HG02588 (cell line): ENCODE results near the gene ST14.

Experiments
- ATAC-seq: cut with Tn5 transposase; IDR thresholded peaks from one replicate; pipeline ENCODE4 v1.9.1; 2021; ENCODE audit warnings: mild to moderate bottlenecking, moderate library complexity; ENCODE audit not compliant: unreplicated experiment

The ST14 gene

DNA sequence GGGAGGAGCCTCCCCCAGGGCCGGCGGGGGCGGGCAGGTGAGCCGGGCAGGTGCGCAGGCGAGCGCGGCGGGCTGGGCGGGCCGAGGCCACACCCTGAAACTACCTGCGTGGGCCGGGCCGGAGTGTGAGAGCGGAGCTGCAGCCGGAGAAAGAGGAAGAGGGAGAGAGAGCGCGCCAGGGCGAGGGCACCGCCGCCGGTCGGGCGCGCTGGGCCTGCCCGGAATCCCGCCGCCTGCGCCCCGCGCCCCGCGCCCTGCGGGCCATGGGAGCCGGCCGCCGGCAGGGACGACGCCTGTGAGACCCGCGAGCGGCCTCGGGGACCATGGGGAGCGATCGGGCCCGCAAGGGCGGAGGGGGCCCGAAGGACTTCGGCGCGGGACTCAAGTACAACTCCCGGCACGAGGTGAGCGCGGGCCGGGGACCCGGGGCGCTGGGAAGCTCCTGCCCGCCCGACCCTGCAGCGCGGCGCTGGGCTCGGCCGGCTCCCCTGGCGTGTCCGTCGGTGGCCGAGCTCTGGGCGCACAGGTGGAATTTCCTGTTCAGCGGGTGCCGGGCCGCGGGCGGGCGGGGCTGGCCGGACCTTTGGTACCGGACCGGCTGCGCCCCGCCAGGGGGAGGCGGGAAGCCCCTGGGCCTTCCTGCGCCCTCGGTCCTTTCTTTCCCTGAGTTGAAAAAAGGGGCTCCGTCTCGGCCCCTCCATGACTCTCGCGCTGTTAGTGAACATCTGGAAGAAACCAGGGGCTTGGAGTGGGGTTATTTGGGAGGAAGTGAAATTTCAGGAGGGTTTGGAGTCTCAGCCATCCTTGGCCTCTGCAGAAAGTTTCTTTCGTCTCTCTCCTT lies at the start of gene ST14:
ST14 (plus strand) TSS at position 126 of the 841 bp plus-strand sequence; CDS start at position 324, 198 bp downstream.
- ATAC-seq = no peak

DNA sequence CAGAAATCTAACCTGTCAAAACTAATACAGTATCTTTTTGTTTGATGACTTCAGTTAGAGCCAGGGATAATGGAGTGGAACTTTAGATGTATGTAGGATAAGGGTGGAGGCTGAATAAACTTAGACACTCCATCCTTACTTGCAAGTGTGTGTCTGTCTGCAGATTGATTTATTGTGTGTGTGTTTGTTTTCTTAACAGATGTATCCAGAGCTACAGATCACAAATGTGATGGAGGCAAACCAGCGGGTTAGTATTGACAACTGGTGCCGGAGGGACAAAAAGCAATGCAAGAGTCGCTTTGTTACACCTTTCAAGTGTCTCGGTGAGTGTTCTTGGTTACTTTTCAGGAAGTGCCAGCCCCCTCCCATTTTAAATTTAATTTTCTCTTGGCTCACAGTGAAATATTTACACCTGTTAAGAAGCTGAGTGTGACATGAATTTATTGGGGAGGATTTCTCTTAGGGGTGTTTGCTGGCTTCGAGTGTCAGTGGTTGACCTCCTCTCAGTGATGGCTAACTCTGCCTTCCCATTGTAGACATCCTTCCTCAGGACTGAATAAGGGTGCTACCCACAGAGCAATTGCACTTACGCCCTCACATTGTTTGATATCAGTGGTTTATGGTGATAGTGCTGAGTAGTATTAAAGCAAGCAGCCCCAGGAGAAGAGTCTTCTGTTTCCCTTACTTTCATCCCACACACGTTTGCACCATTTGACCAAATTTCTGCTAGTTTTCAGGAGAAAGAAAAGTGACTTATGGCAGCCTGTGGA lies 49.1 kb upstream of the ST14 start:
- no peak for ATAC-seq

DNA sequence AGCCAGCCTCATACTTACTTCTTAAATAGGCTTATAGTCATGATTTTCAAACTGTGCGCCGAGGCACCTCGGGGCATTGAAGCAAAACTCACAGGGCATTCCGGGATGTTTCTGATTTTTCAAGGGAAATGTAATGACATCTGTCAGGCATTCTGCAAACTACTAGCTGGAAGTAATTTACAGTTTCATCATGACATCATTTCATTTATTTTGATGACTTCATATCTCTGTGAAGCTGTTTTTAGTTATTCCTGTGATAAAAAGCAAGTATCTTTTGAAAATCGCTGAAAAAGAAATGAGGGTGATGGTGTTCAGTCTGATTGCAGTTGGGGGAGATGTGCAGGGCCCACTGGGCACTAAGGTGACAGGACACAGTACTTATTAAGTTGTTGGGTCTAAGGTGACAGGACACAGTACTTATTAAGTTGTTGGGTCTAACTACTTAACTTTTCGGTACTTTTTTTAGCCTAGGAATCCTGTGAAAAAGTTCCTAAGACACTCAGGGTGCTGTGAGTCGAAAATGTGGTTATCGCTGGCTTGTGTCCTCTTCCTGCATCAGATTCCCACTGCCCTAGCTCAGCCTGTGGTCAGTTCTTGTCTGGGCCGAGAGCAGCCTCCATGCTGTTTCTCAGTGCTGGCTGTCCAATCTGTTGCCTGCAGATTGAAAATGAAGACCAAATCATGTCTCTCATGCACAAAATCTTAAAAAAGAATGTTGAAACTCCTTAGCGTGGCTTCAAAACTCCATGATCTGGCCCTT lies 47.3 kb upstream of the ST14 start:
- ATAC-seq = no peak

DNA sequence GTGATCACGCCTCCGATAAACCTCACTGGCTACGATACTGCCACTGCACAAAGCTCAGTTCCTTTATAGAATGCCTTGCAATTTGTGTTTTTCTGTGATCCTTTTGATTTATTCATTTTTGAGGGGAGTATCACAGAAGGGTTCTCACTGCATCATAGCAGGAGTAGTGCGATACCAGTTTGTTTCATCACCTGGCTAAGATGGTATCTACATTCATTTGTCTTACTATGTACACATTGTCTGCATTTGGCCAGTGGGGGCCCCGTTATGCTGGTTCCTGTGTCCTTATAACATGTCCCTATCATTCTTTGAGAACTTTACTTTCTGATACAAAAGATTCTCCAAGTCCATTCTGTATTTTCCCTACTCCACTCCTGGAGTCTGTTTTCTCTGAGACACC lies 45.3 kb upstream of the ST14 start:
- no peak for ATAC-seq

DNA sequence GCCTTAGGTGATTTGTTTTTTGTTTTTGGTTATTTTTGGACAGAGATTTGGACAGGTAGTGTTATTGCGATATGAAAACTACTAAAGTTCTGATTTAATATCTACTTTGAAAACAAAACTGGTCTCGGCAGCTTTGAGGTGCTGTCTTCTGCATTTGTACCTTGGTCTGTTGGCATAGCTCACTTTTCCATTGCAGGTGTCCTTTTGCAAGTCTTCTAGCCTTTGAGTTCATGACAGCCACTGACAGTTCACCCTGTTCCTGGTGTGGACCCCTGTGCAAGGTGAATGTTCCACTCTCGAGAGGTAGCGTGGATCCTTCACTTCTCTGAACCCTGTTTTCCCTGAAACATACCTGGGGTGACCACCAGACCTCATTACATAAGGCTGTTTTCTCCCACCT lies 44.9 kb upstream of the ST14 start:
- ATAC-seq = no peak

DNA sequence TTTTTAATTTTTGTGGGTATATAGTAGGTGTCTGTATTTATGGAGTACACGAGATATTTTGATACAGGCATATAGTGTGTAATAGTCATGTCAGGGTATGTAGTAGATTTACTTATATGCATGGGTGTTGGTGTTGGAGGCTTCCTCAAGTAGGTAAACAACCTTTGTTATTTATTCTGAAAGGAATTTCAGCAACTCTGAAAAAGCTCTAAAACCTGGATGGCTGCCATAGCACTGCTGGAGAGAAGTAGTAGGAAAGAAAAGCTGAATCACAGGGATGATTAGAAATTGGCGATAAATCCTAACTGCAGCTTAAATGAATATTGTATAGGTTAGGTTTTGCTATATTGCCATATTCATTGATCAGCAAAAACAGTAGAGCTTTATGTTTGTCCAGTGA lies 44.4 kb upstream of the ST14 start:
- ATAC-seq = no peak

DNA sequence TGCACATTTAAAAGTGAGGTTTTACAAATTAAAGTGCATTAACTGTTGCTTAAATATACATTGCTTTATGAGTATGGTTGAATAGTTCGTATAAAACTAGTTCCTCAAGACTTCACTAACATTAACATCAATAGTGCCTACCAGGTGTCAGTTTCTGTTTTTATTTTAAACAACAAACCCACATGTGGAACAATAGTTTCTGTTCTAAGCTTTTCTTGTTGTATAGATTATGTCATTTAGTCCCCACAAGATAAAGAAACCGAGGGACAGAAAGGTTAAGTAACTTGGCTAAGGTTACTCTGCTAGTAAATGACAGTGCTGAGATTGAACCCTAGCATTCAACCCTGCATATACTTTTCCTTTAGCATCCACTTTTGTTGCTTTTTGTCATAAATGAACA lies 41.4 kb upstream of the ST14 start:
- peak; percentile 92 for ATAC-seq

DNA sequence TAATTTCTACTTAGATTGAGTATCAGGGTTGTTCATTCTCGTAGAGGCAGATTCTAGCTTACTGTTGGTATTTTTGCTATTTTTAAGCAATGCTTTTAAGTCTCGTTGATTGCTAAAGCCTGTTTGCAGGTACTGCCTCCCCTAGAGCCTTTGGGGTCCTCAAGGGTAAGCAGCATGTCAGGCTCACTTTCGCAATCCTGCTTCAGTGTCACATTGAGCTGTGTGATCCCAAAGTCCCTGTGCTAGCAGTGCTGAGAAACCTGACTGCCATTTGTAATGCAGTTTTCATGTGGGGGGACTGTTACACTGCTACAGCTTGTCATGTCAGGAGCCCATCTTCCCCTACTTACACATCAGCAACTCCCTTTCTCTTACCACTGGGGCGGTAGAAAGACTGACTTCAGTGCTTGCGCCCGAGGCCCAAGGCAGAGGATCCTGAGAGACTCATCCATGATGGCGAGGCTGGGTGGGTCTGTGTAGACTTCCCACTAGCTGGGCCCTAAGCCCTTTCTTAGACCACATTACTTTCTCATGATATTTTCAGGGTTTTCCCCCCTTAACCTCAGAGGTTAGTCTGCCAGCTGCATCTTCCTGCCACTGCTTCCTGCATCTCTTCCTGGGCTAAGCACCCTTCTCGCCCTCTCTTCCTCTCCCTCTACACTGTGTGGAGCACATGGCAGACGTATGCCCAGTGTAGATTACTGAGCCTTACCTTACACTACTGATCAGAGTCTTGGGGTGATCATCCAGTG lies 40.8 kb upstream of the ST14 start:
- peak; percentile 67 for ATAC-seq

DNA sequence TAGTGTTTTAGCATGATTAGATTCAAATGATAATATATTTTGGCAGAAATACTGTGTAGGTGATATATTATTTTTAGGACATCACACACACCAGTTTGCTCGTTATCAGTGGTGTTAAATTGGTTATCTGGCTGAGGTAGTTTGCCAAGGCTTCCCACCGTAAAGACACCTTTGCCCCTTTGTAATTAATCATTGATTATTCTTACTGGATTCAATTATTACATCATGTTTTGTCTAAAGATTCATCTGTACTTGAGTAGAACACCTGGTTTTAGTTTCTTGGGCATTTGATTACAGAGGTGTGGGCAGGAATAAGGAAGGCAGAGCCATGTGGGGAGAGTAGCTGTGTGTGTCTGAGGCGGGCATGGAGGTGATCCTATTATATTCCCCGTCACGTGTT lies 39.5 kb upstream of the ST14 start:
- ATAC-seq = no peak

DNA sequence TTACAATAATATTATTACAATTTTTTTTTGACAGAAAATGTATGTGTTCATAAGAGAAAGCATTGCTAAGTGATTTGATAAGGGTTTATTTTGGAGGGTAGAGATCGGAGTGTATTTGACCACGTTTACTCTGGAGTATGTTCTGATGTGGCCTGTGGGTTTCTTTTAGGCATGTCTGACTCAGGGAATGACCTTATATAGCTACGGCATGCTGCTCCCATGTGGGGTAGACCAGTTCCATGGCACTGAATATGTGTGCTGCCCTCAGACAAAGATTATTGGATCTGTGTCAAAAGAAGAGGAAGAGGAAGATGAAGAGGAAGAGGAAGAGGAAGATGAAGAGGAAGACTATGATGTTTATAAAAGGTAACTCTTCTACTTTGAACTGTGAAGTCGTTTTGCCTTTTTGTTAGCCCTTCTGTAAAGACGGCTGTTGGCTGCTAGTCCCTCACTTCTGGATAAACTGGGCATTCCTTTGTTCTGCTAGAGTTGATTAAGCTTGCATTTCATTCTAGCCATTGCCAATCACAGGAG lies 38.1 kb upstream of the ST14 start:
- ATAC-seq = no peak

DNA sequence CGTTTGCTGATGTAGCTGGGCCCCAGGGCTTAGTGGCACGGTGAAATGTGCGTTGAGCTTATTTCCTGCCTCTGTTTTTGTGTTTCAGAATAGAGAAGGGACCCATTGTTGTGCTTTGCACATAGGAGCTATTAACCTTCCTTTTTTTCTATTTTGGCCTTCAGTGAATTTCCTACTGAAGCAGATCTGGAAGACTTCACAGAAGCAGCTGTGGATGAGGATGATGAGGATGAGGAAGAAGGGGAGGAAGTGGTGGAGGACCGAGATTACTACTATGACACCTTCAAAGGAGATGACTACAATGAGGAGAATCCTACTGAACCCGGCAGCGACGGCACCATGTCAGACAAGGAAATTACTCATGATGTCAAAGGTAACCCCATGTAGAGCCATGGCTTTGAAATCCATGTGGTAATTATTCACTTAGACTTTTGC lies 37.4 kb upstream of the ST14 start:
- ATAC-seq = no peak

DNA sequence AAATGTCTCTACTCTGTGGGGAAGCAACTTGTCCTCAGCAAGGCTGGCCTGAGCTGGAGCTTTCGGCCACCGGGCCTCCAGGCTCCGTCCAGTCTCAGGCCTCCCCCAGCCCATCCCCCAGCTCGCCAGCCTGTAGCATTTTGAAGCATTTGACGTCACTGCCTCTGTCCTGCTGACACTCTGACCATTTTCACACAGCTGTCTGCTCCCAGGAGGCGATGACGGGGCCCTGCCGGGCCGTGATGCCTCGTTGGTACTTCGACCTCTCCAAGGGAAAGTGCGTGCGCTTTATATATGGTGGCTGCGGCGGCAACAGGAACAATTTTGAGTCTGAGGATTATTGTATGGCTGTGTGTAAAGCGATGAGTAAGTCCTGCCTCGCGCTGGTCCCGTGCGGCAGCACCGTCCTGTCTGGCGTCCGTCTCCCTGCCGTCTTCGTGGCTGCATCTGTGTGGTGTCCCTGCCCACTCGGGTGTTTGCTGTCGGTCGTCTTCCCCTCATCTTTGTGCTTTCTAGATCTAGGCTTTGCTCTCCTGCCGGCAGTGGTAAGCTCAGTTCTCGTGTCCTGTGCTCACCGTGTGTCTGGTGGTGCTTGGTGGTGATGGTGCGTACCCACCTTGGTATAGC lies 36.1 kb upstream of the ST14 start:
- no peak for ATAC-seq

DNA sequence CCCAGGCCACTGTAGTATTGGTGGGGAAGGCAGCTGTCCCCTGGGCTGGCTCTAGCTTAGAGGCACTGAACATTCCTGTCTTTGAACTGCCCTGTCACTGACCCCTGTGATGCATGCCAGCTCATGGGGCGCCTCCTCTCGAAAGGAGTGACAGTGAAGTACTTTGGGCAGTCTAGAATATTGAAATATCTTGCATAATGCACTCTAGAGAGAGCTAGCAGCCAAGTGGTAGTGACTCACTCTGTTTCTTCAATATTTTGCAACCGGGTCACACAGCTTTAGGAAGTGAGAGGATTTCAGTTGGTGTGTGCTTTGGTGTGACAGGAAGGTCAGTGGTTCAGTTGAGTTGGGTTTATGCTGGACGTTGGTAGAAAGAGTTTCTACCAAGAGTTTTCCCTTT lies 35.5 kb upstream of the ST14 start:
- no peak for ATAC-seq

DNA sequence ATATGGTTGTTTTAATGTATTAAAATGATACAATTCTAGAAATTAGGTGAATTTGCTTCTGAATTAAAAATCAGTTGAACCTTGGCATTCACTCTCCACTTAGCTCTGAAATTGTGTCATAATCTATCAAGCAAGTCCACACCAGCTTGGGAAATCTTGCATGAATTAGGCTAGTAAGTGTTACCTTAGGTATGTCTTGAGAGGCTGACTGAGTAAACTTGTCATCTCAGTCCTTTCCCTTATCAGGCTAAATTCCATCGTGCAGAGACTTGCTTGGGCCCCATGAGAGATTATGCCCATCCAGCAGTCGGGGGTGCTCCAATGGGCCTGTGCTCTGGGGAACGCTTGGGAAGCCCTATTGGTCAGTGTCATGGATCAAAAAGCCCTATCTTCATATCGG lies 33.9 kb upstream of the ST14 start:
- ATAC-seq = no peak

DNA sequence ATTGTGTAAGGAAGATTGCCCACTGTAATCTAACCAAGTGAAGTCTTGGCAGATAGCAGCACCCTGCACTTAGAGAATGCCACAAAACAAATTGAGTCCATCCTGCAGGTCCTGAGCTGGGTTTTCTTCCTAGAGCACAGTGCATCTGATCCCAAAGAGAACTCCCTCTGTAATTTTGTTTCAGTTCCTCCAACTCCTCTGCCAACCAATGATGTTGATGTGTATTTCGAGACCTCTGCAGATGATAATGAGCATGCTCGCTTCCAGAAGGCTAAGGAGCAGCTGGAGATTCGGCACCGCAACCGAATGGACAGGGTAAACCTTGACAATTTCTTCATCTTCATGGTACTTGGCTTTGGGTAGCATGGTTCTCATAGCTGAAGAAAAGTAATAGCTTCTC lies 33.1 kb upstream of the ST14 start:
- ATAC-seq = no peak

DNA sequence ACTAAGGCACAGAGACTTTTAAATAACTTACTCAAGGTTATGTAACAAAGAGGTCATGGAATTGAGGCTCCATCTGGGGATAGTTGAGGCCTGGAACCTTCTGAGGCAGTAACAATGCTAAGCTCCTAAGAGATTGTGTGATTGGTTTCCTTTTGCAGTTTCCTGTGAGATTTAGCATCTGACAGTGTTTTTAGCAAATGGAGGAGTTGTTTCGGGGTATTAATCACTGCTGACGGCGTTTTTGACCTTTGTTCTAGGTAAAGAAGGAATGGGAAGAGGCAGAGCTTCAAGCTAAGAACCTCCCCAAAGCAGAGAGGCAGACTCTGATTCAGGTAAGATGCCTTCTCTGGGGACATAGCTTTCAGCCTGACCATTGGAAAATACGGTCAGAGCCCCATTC lies 32.1 kb upstream of the ST14 start:
- no peak for ATAC-seq

DNA sequence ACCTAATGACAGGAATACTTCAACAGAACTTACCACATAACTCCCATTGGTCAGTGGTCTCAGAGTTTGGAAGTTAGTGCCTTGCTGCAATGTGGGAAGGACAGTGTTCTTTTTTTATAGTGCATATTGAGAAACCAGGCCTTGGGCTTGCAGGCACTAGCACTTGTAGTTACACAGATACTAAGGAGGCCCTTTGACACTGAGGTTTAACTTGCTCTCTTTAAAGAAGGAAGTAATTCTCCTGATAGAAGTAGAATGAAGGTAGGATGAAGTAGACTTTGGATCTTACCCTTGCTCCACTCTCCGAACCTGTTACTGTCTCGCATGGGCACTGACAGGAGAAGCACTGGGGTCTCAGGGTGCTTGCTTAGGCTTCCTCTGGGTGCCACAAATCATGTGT lies 31.0 kb upstream of the ST14 start:
- ATAC-seq = no peak

DNA sequence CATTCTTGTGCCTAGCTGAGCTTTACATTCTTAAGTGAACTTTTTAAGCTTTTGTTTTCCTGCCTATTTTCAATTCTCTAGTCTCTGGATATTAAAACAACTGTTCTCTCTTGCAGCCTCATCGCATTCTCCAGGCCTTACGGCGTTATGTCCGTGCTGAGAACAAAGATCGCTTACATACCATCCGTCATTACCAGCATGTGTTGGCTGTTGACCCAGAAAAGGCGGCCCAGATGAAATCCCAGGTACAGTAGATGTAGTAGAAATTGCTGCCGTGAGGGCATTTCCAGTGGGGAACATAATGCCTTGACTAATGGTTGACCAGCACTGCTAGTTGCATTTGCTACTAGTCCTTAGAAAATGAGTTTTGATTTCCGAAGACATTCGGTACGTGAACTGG lies 29.7 kb upstream of the ST14 start:
- no peak for ATAC-seq

DNA sequence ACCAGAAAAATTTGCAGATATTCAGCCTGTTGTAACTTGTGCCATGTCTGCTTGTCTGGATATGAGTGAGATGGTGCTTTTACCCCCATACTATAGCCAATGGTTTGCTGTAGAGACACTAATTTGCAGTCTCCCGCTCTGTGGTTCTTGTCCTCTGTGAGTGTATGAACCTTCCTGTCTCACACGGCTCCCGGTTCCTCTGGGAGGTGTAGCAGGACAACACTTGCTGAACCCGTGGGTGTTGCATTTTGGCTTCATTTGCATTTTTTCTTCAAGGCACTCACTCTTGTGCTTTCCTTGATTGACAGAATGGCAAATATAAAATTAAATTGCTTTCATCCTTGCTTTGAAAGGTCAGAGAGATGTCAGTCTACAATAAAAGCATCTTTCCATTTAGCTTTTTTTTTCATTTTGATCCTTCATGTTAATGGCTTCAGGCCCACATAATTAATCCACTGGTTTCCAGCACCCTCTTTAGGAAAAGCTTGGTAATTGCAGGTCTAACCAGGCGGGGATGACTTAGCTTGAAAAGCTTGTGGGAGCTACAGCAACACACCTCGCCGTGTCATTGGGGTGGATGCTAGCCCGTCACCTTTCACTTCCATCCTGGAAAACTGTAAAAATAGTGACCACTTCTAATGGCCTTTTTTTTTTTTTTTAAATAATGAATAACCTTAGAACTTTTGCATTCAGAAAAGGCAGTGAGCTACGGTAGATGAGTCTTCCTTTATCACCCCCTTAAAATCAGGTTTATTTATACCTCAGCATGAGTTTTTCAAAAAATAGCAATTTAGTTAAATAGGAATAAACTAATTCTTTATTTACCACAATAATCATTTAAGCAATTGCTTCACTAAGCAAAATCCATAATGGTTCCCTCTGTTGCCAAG lies 27.4 kb upstream of the ST14 start:
- no peak for ATAC-seq
